WTC11 (cell line): ENCODE measurements around the gene THEMIS2. TPM values are rescaled to one million over a fixed set of nuclear protein-coding genes. Genes with fewer than 3 reads are reported as not detected.
A peak's percentile ranks its signal among the peaks of the same experiment; 100 is the strongest.

Experiments used
- ATAC-seq: fragments of 200-7000 bp; cut with Tn5 transposase; 2 replicates; pipeline ENCODE4 v1.10.0; 2021; ENCODE audit warnings: mild to moderate bottlenecking, moderate library complexity
- CTCF ChIA-PET: fragments of 300-600 bp; sonication (Branson Sonifier 250); formaldehyde crosslinking; loops from one replicate; lab custom pipeline; 2021; ENCODE audit warnings: antibody characterized with exemption; lab: Charles Lee
- POLR2A ChIA-PET: fragments of 350-600 bp; sonication (Branson Sonifier 250); formaldehyde crosslinking; loops from one replicate; lab custom pipeline; 2021; ENCODE audit warnings: antibody characterized with exemption; lab: Charles Lee
- DNase-seq: peaks from one replicate; pipeline ENCODE4 v3.0.0; 2021; ENCODE audit warnings: low spot score
- H3K27ac Mint-ChIP-seq: 2 replicates; pipeline ENCODE4 v1.8.0; 2021; ENCODE audit warnings: mixed read lengths
- H3K27me3 Mint-ChIP-seq: 2 replicates; pipeline ENCODE4 v1.8.0; 2021; ENCODE audit warnings: low read depth, mild to moderate bottlenecking, moderate library complexity, mixed read lengths
- H3K36me3 Mint-ChIP-seq: 2 replicates; pipeline ENCODE4 v1.8.0; 2021; ENCODE audit warnings: mixed read lengths
- H3K4me1 Mint-ChIP-seq: 2 replicates; pipeline ENCODE4 v1.8.0; 2022; ENCODE audit warnings: mixed read lengths
- H3K4me3 Mint-ChIP-seq: 2 replicates; pipeline ENCODE4 v1.8.0; 2021; ENCODE audit warnings: mild to moderate bottlenecking, moderate library complexity, mixed read lengths
- H3K9me3 Mint-ChIP-seq: 2 replicates; pipeline ENCODE4 v1.8.0; 2021; ENCODE audit warnings: mixed read lengths
- ATF1 ChIP-seq: sonication (generic); formaldehyde crosslinking; IDR thresholded peaks from 2 replicates; pipeline ENCODE4 v1.8.1; 2023; ENCODE audit warnings: mild to moderate bottlenecking, moderate library complexity, missing genetic modification reagents
- CREM ChIP-seq: sonication (generic); formaldehyde crosslinking; IDR thresholded peaks from 2 replicates; pipeline ENCODE4 v1.8.1; 2022; ENCODE audit warnings: mild to moderate bottlenecking, missing genetic modification reagents, moderate library complexity
- E2F1 ChIP-seq: sonication (generic); formaldehyde crosslinking; IDR thresholded peaks from 2 replicates; pipeline ENCODE4 v1.8.0; 2022; ENCODE audit warnings: mild to moderate bottlenecking, missing genetic modification reagents
- E2F4 ChIP-seq: sonication (generic); formaldehyde crosslinking; IDR thresholded peaks from 2 replicates; pipeline ENCODE4 v1.8.1; 2022; ENCODE audit warnings: low read depth, mild to moderate bottlenecking, moderate library complexity, missing genetic modification reagents, borderline replicate concordance
- E2F5 ChIP-seq: sonication (generic); formaldehyde crosslinking; IDR thresholded peaks from 2 replicates; pipeline ENCODE4 v1.8.1; 2022; ENCODE audit warnings: mild to moderate bottlenecking, moderate library complexity, missing genetic modification reagents
- FOXK1 ChIP-seq: sonication (generic); formaldehyde crosslinking; IDR thresholded peaks from 2 replicates; pipeline ENCODE4 v1.8.0; 2022; ENCODE audit warnings: mild to moderate bottlenecking, moderate library complexity, missing genetic modification reagents
- HMGA2 ChIP-seq: fragments of 250-450 bp; sonication (Bioruptor Pico); IDR thresholded peaks from 2 replicates; pipeline ENCODE4 v1.4.0; 2021; ENCODE audit warnings: mild to moderate bottlenecking, moderate library complexity
- HMGXB4 ChIP-seq: sonication (generic); formaldehyde crosslinking; IDR thresholded peaks from 2 replicates; pipeline ENCODE4 v1.8.1; 2023; ENCODE audit warnings: mild to moderate bottlenecking, moderate library complexity, missing genetic modification reagents
- JUN ChIP-seq: sonication (generic); formaldehyde crosslinking; IDR thresholded peaks from 2 replicates; pipeline ENCODE4 v1.8.0; 2023; ENCODE audit warnings: mild to moderate bottlenecking, missing genetic modification reagents
- SP1 ChIP-seq: sonication (generic); formaldehyde crosslinking; conservative IDR thresholded peaks from 2 replicates; pipeline ENCODE4 v1.8.1; 2022; ENCODE audit warnings: missing genetic modification reagents
- TEAD1 ChIP-seq: sonication (generic); formaldehyde crosslinking; IDR thresholded peaks from 2 replicates; pipeline ENCODE4 v1.8.0; 2022; ENCODE audit warnings: mild to moderate bottlenecking, missing genetic modification reagents
- ZNF396 ChIP-seq: fragments of 250-450 bp; sonication (Bioruptor Pico); IDR thresholded peaks from 2 replicates; pipeline ENCODE4 v1.8.0; 2021; ENCODE audit warnings: mild to moderate bottlenecking, moderate library complexity, borderline replicate concordance
- ZNF532 ChIP-seq: fragments of 250-450 bp; sonication (Bioruptor Pico); IDR thresholded peaks from 2 replicates; pipeline ENCODE4 v1.9.0; 2021; ENCODE audit warnings: mild to moderate bottlenecking, borderline replicate concordance
- total RNA-seq: library from RNA; stranded (reverse); gene quantifications from 3 replicates; pipeline ENCODE4 v1.2.3, GENCODE V29; 2021
- TF ChIP-seq, protein P1 (sequence below): sonication (generic); formaldehyde crosslinking; IDR thresholded peaks from 2 replicates; pipeline ENCODE4 v1.8.0; 2022; ENCODE audit warnings: mild to moderate bottlenecking, missing genetic modification reagents
- TF ChIP-seq, protein P2 (sequence below): fragments of 250-450 bp; sonication (Bioruptor Pico); IDR thresholded peaks from 2 replicates; pipeline ENCODE4 v1.9.0; 2021; ENCODE audit warnings: mild to moderate bottlenecking

Gene THEMIS2
- total RNA-seq, 1 experiment from 2014 or later = 12.7 TPM

- H3K36me3 Mint-ChIP-seq = peaks cover 25% of the 10 kb centered on the region
- H3K27ac Mint-ChIP-seq = peak overlapping the region; percentile 98
- H3K4me1 Mint-ChIP-seq = peaks cover 15% of the 10 kb centered on the region
- no peaks in the 10 kb centered on the region; the same call in 1 of the 2 replicates for H3K27me3 Mint-ChIP-seq
- no peak for ATAC-seq
- POLR2A ChIA-PET = interaction anchor here (0.7 to 2.2 kb wide), 5 partner anchors 59 to 128 kb away, joined by 3 to 8 read pairs (median 6); partner anchors contain the start of genes FAM76A, STX12 and XKR8
- TF ChIP-seq JUN (CRISPR knock-in tag) = no peak
- 0 out of 2 replicates have a peak, but pooled peaks have one; percentile 17 for TF ChIP-seq SP1 (CRISPR knock-in tag)
- H3K9me3 Mint-ChIP-seq = 0 out of 2 replicates have a peak, but pooled peaks cover 3% of the 10 kb centered on the region
- CTCF ChIA-PET = interaction anchor here (1.9 to 3.9 kb wide), 2 partner anchors 59 to 107 kb away, joined by 10 to 14 read pairs; partner anchors contain the start of genes FAM76A and STX12
- peak overlapping the region; percentile 94 for H3K4me3 Mint-ChIP-seq
- no peak for DNase-seq
These were observed 40.6 kb upstream of the THEMIS2 start for GRCh38 chr1:27831568-27832410.

DNA sequence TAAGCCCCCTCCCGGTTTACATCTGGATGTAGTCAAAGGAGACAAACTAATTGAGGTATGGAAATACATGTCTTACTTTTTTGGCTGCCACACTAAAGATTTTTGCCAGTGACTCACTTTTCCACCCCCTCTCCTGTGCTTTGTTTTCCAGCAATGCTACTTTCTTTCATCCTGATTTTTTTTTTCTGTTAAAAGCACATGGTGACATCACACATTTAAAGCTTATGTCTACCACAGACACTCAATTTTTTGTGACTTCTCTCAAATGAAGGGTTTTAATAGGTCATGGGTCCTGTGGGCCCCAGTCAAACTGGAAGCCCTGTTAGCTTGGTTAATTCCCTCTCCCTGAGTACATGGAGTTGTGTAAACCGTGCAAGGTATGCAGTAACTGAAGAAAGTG lies 39.6 kb upstream of the THEMIS2 start:
- CTCF ChIA-PET = interaction anchor here (0.8 to 3.9 kb wide), 2 partner anchors 25 to 107 kb away, joined by 3 to 14 read pairs; partner anchors contain the start of gene FAM76A

DNA sequence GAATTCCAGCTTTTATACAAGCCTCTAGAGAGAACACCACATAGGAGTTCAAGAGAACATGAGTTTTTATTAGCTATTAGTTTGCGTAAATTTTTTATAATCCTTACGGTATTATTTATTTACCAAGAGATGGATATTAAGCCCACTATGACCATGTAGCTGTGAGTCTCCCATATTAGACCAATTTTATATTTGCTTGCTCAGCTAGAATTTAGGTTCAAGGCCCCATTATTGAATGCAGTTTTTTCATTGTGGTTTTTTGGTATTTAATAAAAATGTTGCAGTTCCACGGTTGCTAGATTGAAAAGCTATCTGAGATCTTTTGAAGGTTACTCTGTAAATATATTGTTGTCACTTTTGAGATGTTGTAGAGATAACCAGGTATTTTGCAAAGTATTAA lies 38.9 kb upstream of the THEMIS2 start:
- H3K27ac Mint-ChIP-seq = no peak overlapping the region
- ChIA-PET CTCF (interaction anchor here (0.8 to 3.9 kb wide), 3 partner anchors 24 to 108 kb away, joined by 3 to 14 read pairs (median 3); partner anchors contain the start of gene FAM76A), POLR2A (interaction anchor here (0.6 to 0.7 kb wide), 2 partner anchors 380 to 822 kb away, joined by 3 to 6 read pairs; no protein-coding TSS in a partner anchor)
- no peaks in the 10 kb centered on the region; the same call in 1 of the 2 replicates for H3K27me3 Mint-ChIP-seq
- H3K4me1 Mint-ChIP-seq = peaks cover 15% of the 10 kb centered on the region
- no peak overlapping the region for H3K4me3 Mint-ChIP-seq
- peaks cover 30% of the 10 kb centered on the region for H3K36me3 Mint-ChIP-seq
- ATAC-seq = no peak
- DNase-seq = no peak
- 0 out of 2 replicates have a peak, but pooled peaks cover 2% of the 10 kb centered on the region for H3K9me3 Mint-ChIP-seq
- TF ChIP-seq TEAD1 (CRISPR knock-in tag) (no peak), ZNF532 (no peak), E2F1 (no peak)

More for the DNA sequence above, 39.6 kb upstream of the THEMIS2 start:
- 0 out of 2 replicates have a peak overlapping the region, but pooled peaks have one; percentile 94 for H3K4me3 Mint-ChIP-seq
- DNase-seq (no peak), ATAC-seq (no peak)
- H3K9me3 Mint-ChIP-seq = 0 out of 2 replicates have a peak, but pooled peaks cover 3% of the 10 kb centered on the region
- no peak overlapping the region for H3K27ac Mint-ChIP-seq
- POLR2A ChIA-PET = interaction anchor here (0.7 to 0.9 kb wide), 2 partner anchors 60 to 380 kb away, joined by 3 to 4 read pairs; partner anchors contain the start of gene STX12
- H3K27me3 Mint-ChIP-seq = no peaks in the 10 kb centered on the region; the same call in 1 of the 2 replicates
- H3K4me1 Mint-ChIP-seq = peaks cover 15% of the 10 kb centered on the region
- TF ChIP-seq HMGXB4 (CRISPR knock-in tag) = no peak
- TF ChIP-seq, protein P1, sequence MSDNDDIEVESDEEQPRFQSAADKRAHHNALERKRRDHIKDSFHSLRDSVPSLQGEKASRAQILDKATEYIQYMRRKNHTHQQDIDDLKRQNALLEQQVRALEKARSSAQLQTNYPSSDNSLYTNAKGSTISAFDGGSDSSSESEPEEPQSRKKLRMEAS (CRISPR knock-in tag) = no peak
- TF ChIP-seq, protein P2, sequence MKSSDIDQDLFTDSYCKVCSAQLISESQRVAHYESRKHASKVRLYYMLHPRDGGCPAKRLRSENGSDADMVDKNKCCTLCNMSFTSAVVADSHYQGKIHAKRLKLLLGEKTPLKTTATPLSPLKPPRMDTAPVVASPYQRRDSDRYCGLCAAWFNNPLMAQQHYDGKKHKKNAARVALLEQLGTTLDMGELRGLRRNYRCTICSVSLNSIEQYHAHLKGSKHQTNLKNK (CRISPR knock-in tag) = no peak
- no peak for TF ChIP-seq FOXK1 (CRISPR knock-in tag)
- no peak for TF ChIP-seq ZNF396
- TF ChIP-seq E2F4 (CRISPR knock-in tag) = no peak
- no peak for TF ChIP-seq E2F5 (CRISPR knock-in tag)
- TF ChIP-seq HMGA2 (CRISPR knock-in tag) = no peak
- no peak for TF ChIP-seq CREM (CRISPR knock-in tag)
- TF ChIP-seq ATF1 (CRISPR knock-in tag) = no peak
- H3K36me3 Mint-ChIP-seq = peaks cover 30% of the 10 kb centered on the region
